ENCODE measurements around the gene ADAD2. TPM values are rescaled to one million over a fixed set of nuclear protein-coding genes. Genes with fewer than 3 reads are reported as not detected.
A peak's percentile ranks its signal among the peaks of the same experiment; 100 is the strongest.

ADAD2 gene
- total RNA-seq, 1 donor: under 0.01 TPM

DNA sequence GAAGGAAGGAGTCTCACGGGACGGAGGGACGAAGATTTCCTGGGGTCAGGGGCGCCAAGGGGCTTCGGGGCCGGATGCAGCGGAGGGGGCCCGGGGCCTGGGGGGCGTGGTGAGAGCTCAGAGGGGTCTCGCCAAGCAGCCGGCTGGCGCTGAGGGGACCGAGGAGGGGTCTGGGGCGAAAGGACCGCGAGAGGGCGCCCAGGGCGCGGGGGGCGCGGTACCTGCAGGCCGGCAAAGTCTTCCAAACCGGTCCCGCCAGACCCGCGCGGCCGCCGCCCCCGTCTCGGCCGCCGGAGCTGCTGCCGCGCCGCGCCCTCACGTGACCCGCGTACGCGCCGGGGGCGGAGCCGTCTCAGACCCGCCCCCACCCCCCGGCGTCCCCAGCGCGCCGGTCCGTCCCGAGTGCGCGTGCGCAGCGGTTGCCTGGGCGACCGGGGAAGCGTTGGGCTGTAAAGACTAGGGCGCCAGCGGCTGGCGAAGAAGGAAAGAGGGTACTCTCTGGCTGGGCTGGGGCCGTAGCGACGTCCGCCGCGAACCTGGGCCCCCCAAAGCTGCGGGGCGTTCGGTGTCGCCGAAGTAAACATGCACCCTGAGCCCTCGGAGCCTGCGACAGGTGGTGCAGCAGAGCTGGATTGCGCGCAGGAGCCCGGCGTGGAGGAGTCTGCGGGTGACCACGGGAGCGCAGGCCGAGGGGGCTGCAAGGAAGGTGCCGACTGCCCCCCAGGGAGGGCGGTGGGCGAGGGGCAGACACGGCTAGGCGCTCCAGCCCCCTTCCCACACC is 45.9 kb upstream of the ADAD2 start, which contains the start of the genes DNAAF1 and HSDL1:
Gene DNAAF1 (plus strand): TSS at position 450 of the 781 bp plus-strand sequence. CDS start 133 bp downstream, at position 583.
Gene HSDL1 (minus strand): TSS at position 319 of the 781 bp plus-strand sequence. CDS start 13,856 bp downstream, outside the sequence.
- peak; percentile 99 for DNase-seq (ENCODE audit: insufficient read length, low spot score, missing footprints)
- no peaks in the 10 kb centered on the region for H3K36me3 ChIP-seq (ENCODE audit: insufficient read depth, low read length)
- peak within 1 kb of the TSS; percentile 2 for H3K27ac ChIP-seq (ENCODE audit: low read depth, low read length)
- TF ChIP-seq, protein P1, sequence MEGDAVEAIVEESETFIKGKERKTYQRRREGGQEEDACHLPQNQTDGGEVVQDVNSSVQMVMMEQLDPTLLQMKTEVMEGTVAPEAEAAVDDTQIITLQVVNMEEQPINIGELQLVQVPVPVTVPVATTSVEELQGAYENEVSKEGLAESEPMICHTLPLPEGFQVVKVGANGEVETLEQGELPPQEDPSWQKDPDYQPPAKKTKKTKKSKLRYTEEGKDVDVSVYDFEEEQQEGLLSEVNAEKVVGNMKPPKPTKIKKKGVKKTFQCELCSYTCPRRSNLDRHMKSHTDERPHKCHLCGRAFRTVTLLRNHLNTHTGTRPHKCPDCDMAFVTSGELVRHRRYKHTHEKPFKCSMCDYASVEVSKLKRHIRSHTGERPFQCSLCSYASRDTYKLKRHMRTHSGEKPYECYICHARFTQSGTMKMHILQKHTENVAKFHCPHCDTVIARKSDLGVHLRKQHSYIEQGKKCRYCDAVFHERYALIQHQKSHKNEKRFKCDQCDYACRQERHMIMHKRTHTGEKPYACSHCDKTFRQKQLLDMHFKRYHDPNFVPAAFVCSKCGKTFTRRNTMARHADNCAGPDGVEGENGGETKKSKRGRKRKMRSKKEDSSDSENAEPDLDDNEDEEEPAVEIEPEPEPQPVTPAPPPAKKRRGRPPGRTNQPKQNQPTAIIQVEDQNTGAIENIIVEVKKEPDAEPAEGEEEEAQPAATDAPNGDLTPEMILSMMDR (IDR thresholded peaks at IDR 0.05; ENCODE audit: extremely low read depth, low read depth, low read length): no peak
- peaks cover 4% of the 10 kb centered on the region for H3K4me1 ChIP-seq (ENCODE audit: insufficient read depth, low read length)
- H3K9me3 ChIP-seq (ENCODE audit: low read depth, low read length): no peaks in the 10 kb centered on the region
- peak within 1 kb of the TSS; percentile 94 for H2AFZ ChIP-seq (ENCODE audit: low read length)
- H3K4me3 ChIP-seq (ENCODE audit: insufficient read depth, low read length): peak within 1 kb of the TSS; percentile 90
- peaks cover 39% of the 10 kb centered on the region for H3K79me2 ChIP-seq (ENCODE audit: insufficient read depth, low read length)
- peak within 1 kb of the TSS; percentile 99 for H3K4me2 ChIP-seq (ENCODE audit: insufficient read depth, low read length)
- H4K20me1 ChIP-seq (ENCODE audit: insufficient read depth, low read length): peaks cover 4% of the 10 kb centered on the region
- peaks cover 9% of the 10 kb centered on the region for H3K27me3 ChIP-seq (ENCODE audit: insufficient read depth, low read length)

- no peak for DNase-seq (ENCODE audit: insufficient read length, low spot score, missing footprints)
- H3K27me3 ChIP-seq (ENCODE audit: insufficient read depth, low read length): peaks cover 13% of the 10 kb centered on the region
- no peaks in the 10 kb centered on the region for H3K9me3 ChIP-seq (ENCODE audit: low read depth, low read length)
- no peaks in the 10 kb centered on the region for H4K20me1 ChIP-seq (ENCODE audit: insufficient read depth, low read length)
- TF ChIP-seq, protein P1 (IDR thresholded peaks at IDR 0.05; ENCODE audit: extremely low read depth, low read depth, low read length): no peak
- no peaks in the 10 kb centered on the region for H3K36me3 ChIP-seq (ENCODE audit: insufficient read depth, low read length)
- peaks cover 5% of the 10 kb centered on the region for H3K4me1 ChIP-seq (ENCODE audit: insufficient read depth, low read length)
- no peaks in the 10 kb centered on the region for H3K79me2 ChIP-seq (ENCODE audit: insufficient read depth, low read length)
- H3K4me3 ChIP-seq (ENCODE audit: insufficient read depth, low read length): no peak overlapping the region
- no peak overlapping the region for H3K4me2 ChIP-seq (ENCODE audit: insufficient read depth, low read length)
- no peak overlapping the region for H2AFZ ChIP-seq (ENCODE audit: low read length)
- no peak overlapping the region for H3K27ac ChIP-seq (ENCODE audit: low read depth, low read length)
These were observed 40.0 kb upstream of the ADAD2 start for GRCh38 chr16:84150926-84151325.

- DNase-seq (ENCODE audit: insufficient read length, low spot score, missing footprints): peak; percentile 82
These were observed 37.2 kb upstream of the ADAD2 start for GRCh38 chr16:84153660-84154214.

More at GRCh38 chr16:84153660-84154214, 37.2 kb upstream of the ADAD2 start:
- Histone ChIP-seq H3K27me3 (ENCODE audit: insufficient read depth, low read length) (peaks cover 12% of the 10 kb centered on the region), H3K36me3 (ENCODE audit: insufficient read depth, low read length) (no peaks in the 10 kb centered on the region), H3K9me3 (ENCODE audit: low read depth, low read length) (no peaks in the 10 kb centered on the region), H3K27ac (ENCODE audit: low read depth, low read length) (no peak overlapping the region), H3K79me2 (ENCODE audit: insufficient read depth, low read length) (no peaks in the 10 kb centered on the region), H2AFZ (ENCODE audit: low read length) (peak overlapping the region; percentile 36), H3K4me1 (ENCODE audit: insufficient read depth, low read length) (peaks cover 5% of the 10 kb centered on the region), H3K4me3 (ENCODE audit: insufficient read depth, low read length) (no peak overlapping the region), H3K4me2 (ENCODE audit: insufficient read depth, low read length) (peak overlapping the region; percentile 16), H4K20me1 (ENCODE audit: insufficient read depth, low read length) (no peaks in the 10 kb centered on the region)
- TF ChIP-seq, protein P1 (IDR thresholded peaks at IDR 0.05; ENCODE audit: extremely low read depth, low read depth, low read length): no peak

All from osteoblast (primary cell).